Endothelial cell (in vitro differentiated cells): ENCODE data around the gene TUBA1B. TPM values are rescaled to one million over a fixed set of nuclear protein-coding genes. Genes with fewer than 3 reads are reported as not detected.

Experiments used
- DNase-seq: peaks from one replicate; pipeline ENCODE4 v3.0.0; 2021; ENCODE audit warnings: low spot score
- H3K27ac Mint-ChIP-seq: one replicate; pipeline ENCODE4 v1.8.0; 2021; ENCODE audit warnings: mixed read lengths, inconsistent platforms; ENCODE audit not compliant: unreplicated experiment
- H3K27me3 Mint-ChIP-seq: one replicate; pipeline ENCODE4 v1.8.0; 2021; ENCODE audit warnings: mild to moderate bottlenecking, moderate library complexity, mixed read lengths, inconsistent platforms; ENCODE audit not compliant: unreplicated experiment
- H3K36me3 Mint-ChIP-seq: one replicate; pipeline ENCODE4 v1.8.0; 2021; ENCODE audit warnings: mild to moderate bottlenecking, low read depth, mixed read lengths, inconsistent platforms; ENCODE audit not compliant: unreplicated experiment
- H3K4me1 Mint-ChIP-seq: one replicate; pipeline ENCODE4 v1.8.0; 2021; ENCODE audit warnings: mild to moderate bottlenecking, mixed read lengths, inconsistent platforms; ENCODE audit not compliant: unreplicated experiment
- H3K4me3 Mint-ChIP-seq: one replicate; pipeline ENCODE4 v1.8.0; 2021; ENCODE audit warnings: mild to moderate bottlenecking, mixed read lengths, inconsistent platforms; ENCODE audit not compliant: unreplicated experiment
- H3K9me3 Mint-ChIP-seq: one replicate; pipeline ENCODE4 v1.8.0; 2021; ENCODE audit warnings: mixed read lengths, inconsistent platforms; ENCODE audit not compliant: unreplicated experiment
- total RNA-seq: library from RNA; stranded (reverse); fragmentation: NEBNext Ultra II Directional; extraction: Animal tissue kit (Norgen Biotek cat#: 25700); gene quantifications from one replicate; pipeline ENCODE4 v1.2.1, GENCODE V29; 2021; ENCODE audit not compliant: unreplicated experiment
- TF ChIP-seq, protein P1 (sequence below): fragments of 200-600 bp; sonication (generic); IDR thresholded peaks from one replicate; pipeline ENCODE4 v1.5.0; 2021; ENCODE audit warnings: antibody characterized with exemption; ENCODE audit not compliant: unreplicated experiment

The TUBA1B gene
- total RNA-seq, 1 donor from 2014 or later: 915 TPM

GRCh38 chr12:49109641-49110463, 21.3 kb downstream of the TUBA1B start:
- TF ChIP-seq, protein P1, sequence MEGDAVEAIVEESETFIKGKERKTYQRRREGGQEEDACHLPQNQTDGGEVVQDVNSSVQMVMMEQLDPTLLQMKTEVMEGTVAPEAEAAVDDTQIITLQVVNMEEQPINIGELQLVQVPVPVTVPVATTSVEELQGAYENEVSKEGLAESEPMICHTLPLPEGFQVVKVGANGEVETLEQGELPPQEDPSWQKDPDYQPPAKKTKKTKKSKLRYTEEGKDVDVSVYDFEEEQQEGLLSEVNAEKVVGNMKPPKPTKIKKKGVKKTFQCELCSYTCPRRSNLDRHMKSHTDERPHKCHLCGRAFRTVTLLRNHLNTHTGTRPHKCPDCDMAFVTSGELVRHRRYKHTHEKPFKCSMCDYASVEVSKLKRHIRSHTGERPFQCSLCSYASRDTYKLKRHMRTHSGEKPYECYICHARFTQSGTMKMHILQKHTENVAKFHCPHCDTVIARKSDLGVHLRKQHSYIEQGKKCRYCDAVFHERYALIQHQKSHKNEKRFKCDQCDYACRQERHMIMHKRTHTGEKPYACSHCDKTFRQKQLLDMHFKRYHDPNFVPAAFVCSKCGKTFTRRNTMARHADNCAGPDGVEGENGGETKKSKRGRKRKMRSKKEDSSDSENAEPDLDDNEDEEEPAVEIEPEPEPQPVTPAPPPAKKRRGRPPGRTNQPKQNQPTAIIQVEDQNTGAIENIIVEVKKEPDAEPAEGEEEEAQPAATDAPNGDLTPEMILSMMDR: no peak
- no peaks in the 10 kb centered on the region for H3K9me3 Mint-ChIP-seq
- H3K4me1 Mint-ChIP-seq: peaks cover 40% of the 10 kb centered on the region
- H3K27ac Mint-ChIP-seq: peak overlapping the region; percentile 96
- peaks cover 11% of the 10 kb centered on the region for H3K27me3 Mint-ChIP-seq
- H3K4me3 Mint-ChIP-seq: peak overlapping the region; percentile 99
- DNase-seq: peak; percentile 26
- peaks cover 4% of the 10 kb centered on the region for H3K36me3 Mint-ChIP-seq

DNA sequence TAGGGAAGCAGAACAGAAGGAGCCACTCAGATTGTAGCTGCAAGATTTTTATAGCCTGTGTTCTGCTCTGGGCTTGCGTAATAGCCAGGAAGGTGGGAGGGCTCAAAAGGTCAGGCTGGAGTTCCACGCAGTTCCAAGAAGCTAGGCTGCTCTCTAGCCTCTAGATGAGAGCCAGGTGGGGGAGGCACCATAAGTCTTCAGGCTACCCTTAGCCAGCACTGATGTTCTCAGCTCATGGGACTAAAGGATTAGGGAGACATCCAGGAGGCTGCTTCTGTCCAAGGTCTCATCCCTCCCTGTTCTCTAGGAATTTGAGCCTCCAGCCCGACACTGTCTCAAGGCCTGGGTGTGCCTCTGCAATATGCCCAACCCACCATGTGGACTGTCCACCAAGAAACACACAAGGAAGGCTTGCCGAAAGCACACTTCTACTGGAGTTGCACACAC, 22.2 kb downstream of the TUBA1B start:
- no peak for DNase-seq
- H3K27ac Mint-ChIP-seq: peak overlapping the region; percentile 72
- no peaks in the 10 kb centered on the region for H3K9me3 Mint-ChIP-seq
- TF ChIP-seq, protein P1: no peak
- H3K36me3 Mint-ChIP-seq: peaks cover 12% of the 10 kb centered on the region
- H3K4me1 Mint-ChIP-seq: peaks cover 47% of the 10 kb centered on the region
- peak overlapping the region; percentile 99 for H3K4me3 Mint-ChIP-seq
- peaks cover 14% of the 10 kb centered on the region for H3K27me3 Mint-ChIP-seq

DNA sequence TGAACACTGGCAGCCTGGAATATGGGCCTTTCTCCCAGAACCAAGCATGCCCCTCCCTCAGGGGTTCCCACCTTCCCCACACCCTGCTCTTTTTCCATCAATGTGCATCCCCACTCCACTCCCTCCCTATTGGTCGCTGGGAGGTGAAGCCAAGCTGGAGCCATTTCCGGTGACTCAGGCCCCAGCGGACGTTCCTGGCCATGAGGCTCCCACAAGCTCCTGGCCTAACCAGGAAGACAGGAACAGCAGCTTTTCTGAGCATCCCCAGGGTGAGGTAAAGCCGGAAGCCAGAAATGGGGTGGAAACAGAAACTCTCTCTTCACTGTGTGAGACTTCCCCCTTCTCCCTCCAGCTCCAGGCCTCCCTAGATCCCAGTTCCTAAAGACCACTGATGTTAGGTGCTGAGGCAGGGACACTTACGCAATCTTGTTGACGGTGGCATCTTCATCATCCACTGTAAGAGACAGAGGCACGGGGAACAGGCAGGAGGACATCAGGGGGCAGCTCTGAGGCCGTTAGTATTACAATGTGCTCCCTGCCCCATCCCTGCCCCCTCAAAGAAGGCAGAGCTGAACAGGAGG, 25.6 kb downstream of the TUBA1B start:
- DNase-seq: no peak
- Mint-ChIP-seq H3K4me3 (no peak overlapping the region), H3K27me3 (peaks cover 18% of the 10 kb centered on the region), H3K9me3 (no peaks in the 10 kb centered on the region), H3K27ac (peak overlapping the region; percentile 70), H3K4me1 (peaks cover 55% of the 10 kb centered on the region), H3K36me3 (peaks cover 36% of the 10 kb centered on the region)
- TF ChIP-seq, protein P1: no peak

DNA sequence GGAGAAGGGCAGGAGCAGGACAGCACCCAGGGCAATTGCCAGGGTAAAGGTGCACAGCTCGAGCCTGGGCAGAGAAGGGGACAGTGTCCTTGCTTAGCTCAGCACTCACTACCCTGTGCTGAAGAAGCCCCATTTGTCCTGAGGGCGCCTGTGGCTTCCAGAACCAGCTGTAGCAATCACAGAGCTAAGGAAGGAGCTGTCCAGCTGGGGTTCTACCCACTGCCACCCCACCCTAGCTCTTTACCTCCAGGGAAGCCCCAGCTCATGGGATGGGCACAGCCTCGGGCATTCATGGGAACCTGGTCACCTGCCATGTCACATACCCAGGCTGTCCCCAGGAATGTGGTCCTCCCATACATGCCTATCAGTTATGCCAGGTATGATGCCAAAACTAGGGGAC, 26.4 kb downstream of the TUBA1B start:
- Mint-ChIP-seq H3K4me3 (peak overlapping the region; percentile 68), H3K4me1 (peaks cover 54% of the 10 kb centered on the region), H3K27me3 (peaks cover 19% of the 10 kb centered on the region), H3K9me3 (no peaks in the 10 kb centered on the region), H3K36me3 (peaks cover 43% of the 10 kb centered on the region), H3K27ac (peak overlapping the region; percentile 90)
- no peak for DNase-seq
- TF ChIP-seq, protein P1: no peak

DNA sequence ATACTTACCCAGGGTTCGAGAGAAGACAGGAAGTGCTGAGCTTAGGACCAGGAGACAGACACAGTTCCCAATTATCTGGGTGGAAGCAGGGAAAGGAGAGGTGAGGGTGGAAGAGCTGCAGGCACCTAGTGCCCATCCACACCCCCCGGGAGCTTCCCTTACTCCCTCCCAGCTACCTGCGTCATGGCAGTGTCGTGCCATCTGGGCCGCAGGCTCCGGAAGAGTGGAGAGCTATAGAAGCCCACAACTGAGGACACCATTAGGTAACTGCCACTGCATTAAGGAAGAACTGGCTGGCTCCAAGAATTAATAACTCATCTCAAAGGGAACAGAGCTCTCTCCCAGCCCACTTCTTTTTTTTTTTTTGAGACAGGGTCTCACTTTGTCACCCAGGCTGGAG, 30.8 kb downstream of the TUBA1B start:
- no peak for DNase-seq
- H3K4me1 Mint-ChIP-seq: peaks cover 21% of the 10 kb centered on the region
- H3K27me3 Mint-ChIP-seq: peaks cover 12% of the 10 kb centered on the region
- H3K36me3 Mint-ChIP-seq: peaks cover 62% of the 10 kb centered on the region
- H3K4me3 Mint-ChIP-seq: peak overlapping the region; percentile 67
- no peaks in the 10 kb centered on the region for H3K9me3 Mint-ChIP-seq
- no peak overlapping the region for H3K27ac Mint-ChIP-seq
- TF ChIP-seq, protein P1: no peak
